Measurements from ENCODE around the gene CALML5. TPM values are rescaled to one million over a fixed set of nuclear protein-coding genes. Genes with fewer than 3 reads are reported as not detected.

CALML5 gene
- total RNA-seq, 1 donor from 2014 or later = not detected

DNA sequence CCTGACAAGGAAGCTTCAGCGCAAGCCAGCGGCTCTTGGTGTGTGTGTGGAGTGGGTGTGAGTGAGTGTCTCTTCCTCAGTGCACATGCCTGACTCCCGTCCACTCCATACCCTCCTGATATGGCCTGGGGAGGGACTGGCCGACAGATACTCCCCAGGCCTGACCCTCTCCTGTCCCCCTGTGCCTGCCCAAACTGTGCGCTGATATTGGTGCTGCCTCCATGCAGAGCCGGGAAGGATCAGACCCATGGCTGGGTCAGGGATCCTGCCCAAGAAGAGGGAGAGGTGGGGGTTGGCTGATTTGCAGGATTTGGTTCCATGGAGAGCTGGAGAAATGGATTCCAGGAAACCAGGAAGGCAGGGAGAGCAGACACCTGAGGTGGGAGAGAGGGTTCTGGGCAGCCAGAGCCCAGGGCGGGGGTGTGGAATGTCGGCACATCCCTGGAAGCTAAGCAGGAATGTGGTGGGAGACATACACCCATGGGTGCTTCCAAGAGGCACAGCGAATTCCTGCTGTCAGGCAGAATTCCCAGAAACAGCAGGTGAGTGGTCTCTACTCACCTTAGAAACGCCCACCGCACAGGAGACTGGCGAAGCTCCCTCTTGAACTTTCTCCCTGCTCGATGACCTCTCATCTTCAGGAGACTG, 6.3 kb downstream of the CALML5 start:
- DNase-seq (ENCODE audit: low spot score) = no peak
- H3K4me3 Mint-ChIP-seq (ENCODE audit: unreplicated experiment) = no peak overlapping the region
- H3K27me3 Mint-ChIP-seq (ENCODE audit: low read depth) = no peaks in the 10 kb centered on the region
- H3K36me3 Mint-ChIP-seq (ENCODE audit: low read depth) = no peaks in the 10 kb centered on the region
- no peak for TF ChIP-seq CTCF (IDR thresholded peaks at IDR 0.05)
- no peak overlapping the region for H3K27ac Mint-ChIP-seq (ENCODE audit: unreplicated experiment)
- peaks cover 4% of the 10 kb centered on the region for H3K9me3 Mint-ChIP-seq (ENCODE audit: low read depth)
- H3K4me1 Mint-ChIP-seq (ENCODE audit: low read depth) = no peaks in the 10 kb centered on the region

DNA sequence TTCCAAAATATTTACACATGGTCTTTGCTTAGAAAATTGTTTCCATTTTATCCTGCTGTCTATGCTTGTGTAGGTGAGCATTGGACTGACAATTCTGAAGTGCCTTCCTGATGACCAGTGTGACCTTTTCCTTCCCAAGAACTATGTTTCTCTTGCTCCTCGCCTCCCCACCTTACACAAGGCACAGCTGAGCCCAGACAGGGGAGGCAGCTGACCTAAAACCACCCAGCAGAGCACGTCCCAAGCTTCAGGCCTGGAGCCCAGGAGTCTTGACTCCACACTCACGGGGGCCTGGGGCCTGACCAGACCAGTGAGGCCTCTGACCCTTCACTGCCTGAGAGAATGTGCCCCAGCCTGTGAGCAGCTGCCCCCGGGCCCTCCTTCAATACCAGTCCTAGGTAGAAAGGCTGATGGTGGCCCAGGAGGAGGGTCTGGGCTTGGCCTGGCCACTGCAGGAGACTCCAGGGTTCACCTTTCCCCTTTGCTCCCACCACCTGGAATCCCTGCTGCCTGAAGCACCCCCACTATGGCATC, 7.0 kb downstream of the CALML5 start:
- H3K27me3 Mint-ChIP-seq (ENCODE audit: low read depth) = no peaks in the 10 kb centered on the region
- H3K36me3 Mint-ChIP-seq (ENCODE audit: low read depth) = no peaks in the 10 kb centered on the region

GRCh38 chr10:5491477-5491876, 7.9 kb downstream of the CALML5 start:
- Mint-ChIP-seq H3K27ac (ENCODE audit: unreplicated experiment) (no peak overlapping the region), H3K9me3 (ENCODE audit: low read depth) (peaks cover 4% of the 10 kb centered on the region), H3K27me3 (ENCODE audit: low read depth) (no peaks in the 10 kb centered on the region), H3K36me3 (ENCODE audit: low read depth) (no peaks in the 10 kb centered on the region), H3K4me3 (ENCODE audit: unreplicated experiment) (no peak overlapping the region), H3K4me1 (ENCODE audit: low read depth) (no peaks in the 10 kb centered on the region)
- TF ChIP-seq CTCF (IDR thresholded peaks at IDR 0.05) = no peak
- peak; percentile 61 for DNase-seq (ENCODE audit: low spot score)

More for the DNA sequence above, 7.0 kb downstream of the CALML5 start:
- no peak overlapping the region for H3K27ac Mint-ChIP-seq (ENCODE audit: unreplicated experiment)
- TF ChIP-seq CTCF (IDR thresholded peaks at IDR 0.05) = no peak
- peaks cover 4% of the 10 kb centered on the region for H3K9me3 Mint-ChIP-seq (ENCODE audit: low read depth)
- no peak for DNase-seq (ENCODE audit: low spot score)
- no peak overlapping the region for H3K4me3 Mint-ChIP-seq (ENCODE audit: unreplicated experiment)
- H3K4me1 Mint-ChIP-seq (ENCODE audit: low read depth) = no peaks in the 10 kb centered on the region

DNA sequence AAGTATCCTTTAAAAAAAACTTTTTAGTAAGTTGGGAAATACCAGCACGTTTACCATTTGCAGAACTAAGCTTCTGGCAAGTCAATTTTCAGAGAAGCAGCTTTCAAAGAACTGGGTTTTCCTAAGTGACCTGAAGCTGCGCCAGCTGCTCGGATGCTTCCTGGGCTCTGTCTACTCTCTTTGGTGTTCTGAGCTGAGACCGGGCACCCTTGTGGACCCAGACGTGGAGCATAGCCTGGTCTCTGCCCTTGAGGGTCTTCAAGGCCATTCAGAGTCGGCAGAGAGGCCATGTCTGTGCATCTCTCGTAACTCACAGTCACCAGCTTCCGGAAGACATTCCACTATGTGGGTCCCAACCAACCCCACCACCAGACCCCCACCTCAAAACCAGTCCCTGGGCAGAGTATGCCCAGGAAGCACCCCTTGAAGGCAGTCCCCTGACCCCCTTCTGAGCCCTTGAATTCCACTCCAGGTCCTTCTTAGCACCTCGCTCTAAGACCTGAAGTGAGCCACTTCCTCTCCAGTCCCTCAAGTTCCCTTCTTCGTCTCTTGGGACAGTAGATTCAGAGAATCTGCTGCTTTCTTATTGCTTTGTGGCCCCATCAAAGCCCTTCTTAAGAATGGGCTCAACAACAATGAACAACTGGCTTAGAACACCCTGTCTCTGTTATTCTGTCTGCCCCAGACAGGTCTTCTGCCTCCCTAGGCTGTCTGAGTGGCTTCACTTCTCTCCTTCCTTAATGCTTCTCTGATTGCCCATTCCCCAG, 8.5 kb downstream of the CALML5 start:
- Mint-ChIP-seq H3K9me3 (ENCODE audit: low read depth) (peaks cover 4% of the 10 kb centered on the region), H3K27me3 (ENCODE audit: low read depth) (no peaks in the 10 kb centered on the region), H3K36me3 (ENCODE audit: low read depth) (no peaks in the 10 kb centered on the region), H3K4me1 (ENCODE audit: low read depth) (no peaks in the 10 kb centered on the region), H3K27ac (ENCODE audit: unreplicated experiment) (no peak overlapping the region), H3K4me3 (ENCODE audit: unreplicated experiment) (no peak overlapping the region)
- TF ChIP-seq CTCF (IDR thresholded peaks at IDR 0.05) = no peak
- peak; percentile 53 for DNase-seq (ENCODE audit: low spot score)

DNA sequence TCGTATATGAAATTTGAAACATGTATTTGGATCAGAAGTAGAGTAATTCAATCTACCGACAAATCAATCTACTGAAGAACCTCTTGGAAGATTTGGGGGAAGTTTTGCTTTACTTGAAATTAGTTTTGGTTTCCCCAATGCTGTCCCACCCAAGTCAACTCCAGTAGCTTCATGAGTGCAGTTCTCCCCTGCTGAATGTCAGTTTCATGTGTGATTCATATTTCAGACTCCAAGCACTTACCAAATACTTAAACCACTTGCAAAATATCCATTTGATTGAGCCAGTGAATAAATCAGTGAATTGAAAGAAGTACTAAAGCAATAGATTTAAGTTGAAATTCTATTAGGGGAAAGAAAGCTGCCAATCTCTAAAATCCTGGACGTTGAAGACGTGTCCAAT, 9.3 kb downstream of the CALML5 start:
- Mint-ChIP-seq H3K27ac (ENCODE audit: unreplicated experiment) (no peak overlapping the region), H3K9me3 (ENCODE audit: low read depth) (peaks cover 4% of the 10 kb centered on the region), H3K4me3 (ENCODE audit: unreplicated experiment) (no peak overlapping the region), H3K27me3 (ENCODE audit: low read depth) (no peaks in the 10 kb centered on the region), H3K4me1 (ENCODE audit: low read depth) (no peaks in the 10 kb centered on the region), H3K36me3 (ENCODE audit: low read depth) (no peaks in the 10 kb centered on the region)
- TF ChIP-seq CTCF (IDR thresholded peaks at IDR 0.05) = no peak
- DNase-seq (ENCODE audit: low spot score) = no peak
